ENCODE data around the gene CCNDBP1.

Gene CCNDBP1, protein sequence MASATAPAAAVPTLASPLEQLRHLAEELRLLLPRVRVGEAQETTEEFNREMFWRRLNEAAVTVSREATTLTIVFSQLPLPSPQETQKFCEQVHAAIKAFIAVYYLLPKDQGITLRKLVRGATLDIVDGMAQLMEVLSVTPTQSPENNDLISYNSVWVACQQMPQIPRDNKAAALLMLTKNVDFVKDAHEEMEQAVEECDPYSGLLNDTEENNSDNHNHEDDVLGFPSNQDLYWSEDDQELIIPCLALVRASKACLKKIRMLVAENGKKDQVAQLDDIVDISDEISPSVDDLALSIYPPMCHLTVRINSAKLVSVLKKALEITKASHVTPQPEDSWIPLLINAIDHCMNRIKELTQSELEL

DNA sequence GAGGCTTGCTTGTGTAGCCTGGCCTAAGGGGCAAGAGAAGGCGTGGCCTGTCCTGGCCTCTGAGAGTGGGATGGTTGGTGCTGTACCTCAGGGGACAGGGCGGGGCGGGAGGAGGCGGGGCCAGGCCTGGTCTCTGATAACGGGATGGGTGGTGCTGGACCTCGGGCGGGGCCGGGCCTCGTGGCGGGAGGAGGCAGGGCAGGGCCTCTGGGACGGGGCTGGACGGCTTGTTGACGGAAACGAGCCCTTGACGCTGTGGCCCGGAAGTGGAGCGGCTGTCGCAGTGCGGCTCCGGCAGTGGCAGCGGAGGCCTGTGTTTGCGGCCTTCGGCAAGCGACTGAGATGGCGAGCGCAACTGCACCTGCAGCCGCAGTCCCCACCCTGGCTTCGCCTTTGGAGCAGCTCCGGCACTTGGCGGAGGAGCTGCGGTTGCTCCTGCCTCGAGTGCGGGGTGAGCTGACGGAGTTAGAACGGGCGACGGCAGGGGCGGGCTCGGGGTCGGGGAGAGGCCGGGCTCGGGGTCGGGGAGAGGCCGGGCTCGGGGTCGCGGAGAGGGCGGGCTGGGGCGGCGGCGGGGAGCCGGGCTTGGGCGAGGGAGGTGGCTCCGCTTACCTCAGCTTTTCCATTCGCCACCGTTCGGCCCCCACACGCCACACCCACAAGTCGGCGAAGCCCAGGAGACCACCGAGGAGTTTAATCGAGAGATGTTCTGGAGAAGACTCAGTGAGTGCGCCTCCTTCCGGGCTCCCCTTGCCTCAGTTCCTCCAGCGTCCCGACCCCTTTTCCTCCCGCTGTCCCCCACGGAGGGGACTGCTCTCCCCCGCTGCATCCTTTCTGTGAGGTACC lies at the start of gene CCNDBP1:
Gene CCNDBP1 (plus strand): TSS at position 247 of the 846 bp plus-strand sequence. CDS start 96 bp downstream, at position 343.
- peak within 1 kb of the TSS; percentile 96 for H3K4me3 ChIP-seq
- DNase-seq (ENCODE audit: low spot score), result peak; percentile 95
- H3K27ac ChIP-seq, result peak within 1 kb of the TSS; percentile 82 to 98
- TF ChIP-seq, protein P1, sequence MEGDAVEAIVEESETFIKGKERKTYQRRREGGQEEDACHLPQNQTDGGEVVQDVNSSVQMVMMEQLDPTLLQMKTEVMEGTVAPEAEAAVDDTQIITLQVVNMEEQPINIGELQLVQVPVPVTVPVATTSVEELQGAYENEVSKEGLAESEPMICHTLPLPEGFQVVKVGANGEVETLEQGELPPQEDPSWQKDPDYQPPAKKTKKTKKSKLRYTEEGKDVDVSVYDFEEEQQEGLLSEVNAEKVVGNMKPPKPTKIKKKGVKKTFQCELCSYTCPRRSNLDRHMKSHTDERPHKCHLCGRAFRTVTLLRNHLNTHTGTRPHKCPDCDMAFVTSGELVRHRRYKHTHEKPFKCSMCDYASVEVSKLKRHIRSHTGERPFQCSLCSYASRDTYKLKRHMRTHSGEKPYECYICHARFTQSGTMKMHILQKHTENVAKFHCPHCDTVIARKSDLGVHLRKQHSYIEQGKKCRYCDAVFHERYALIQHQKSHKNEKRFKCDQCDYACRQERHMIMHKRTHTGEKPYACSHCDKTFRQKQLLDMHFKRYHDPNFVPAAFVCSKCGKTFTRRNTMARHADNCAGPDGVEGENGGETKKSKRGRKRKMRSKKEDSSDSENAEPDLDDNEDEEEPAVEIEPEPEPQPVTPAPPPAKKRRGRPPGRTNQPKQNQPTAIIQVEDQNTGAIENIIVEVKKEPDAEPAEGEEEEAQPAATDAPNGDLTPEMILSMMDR (IDR thresholded peaks at IDR 0.05), result peak; percentile 29

DNA sequence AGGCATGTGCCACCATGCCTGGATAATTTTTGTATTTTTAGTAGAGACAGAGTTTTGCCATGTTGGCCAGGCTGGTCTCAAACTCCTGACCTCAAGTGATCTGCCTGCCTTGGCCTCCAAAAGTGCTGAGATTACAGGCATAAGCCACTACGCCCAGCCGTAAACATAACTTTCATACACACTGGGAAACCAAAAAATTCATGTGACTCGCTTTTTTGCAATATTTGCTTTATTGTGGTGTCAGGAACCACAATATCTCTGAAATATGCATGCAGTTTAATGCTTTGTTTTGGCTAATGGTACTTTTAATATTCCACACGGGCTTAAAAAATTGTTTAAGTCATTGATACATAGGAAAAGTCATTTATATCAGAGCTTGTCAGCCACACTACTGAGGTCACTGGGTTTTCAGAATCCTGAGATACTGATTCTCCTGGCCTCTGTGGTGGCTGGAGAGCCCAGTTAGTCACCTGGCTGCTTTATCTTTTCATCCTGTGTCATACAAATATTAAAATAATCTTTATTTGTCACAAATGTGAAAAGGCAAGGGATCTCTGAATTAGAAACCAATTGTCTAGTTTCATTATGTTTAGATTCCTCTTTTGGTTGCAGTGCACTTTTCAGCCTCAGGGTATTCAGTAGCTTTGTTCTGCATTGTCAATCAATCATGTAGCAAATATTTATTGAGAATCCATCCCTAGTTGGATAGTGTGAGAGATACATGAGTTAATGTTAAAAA lies 41.8 kb upstream of the CCNDBP1 start:
- DNase-seq (ENCODE audit: low spot score), result no peak
- H3K27ac ChIP-seq, result no peak overlapping the region
- TF ChIP-seq, protein P1 (IDR thresholded peaks at IDR 0.05), result no peak
- no peak overlapping the region for H3K4me3 ChIP-seq

DNA sequence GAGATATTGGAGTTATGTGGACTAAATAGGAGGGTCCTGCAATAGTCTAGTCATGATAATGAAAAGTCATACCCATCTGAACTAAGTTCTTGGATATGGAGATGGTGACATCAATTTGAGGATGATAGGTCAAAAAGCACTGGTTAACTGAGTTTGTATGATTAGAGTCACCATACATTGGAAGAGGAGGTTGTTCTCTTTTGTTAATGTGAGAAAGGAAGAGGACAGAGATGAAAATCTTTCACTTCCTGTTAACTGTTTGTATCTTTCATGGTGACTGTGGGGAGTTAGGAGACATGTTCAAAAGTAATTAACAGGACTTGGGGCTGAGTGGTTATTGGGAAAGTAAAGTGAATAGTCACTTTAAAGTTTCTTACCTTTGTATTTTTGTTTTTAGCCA lies 40.7 kb upstream of the CCNDBP1 start:
- TF ChIP-seq, protein P1 (IDR thresholded peaks at IDR 0.05), result no peak
- no peak overlapping the region for H3K27ac ChIP-seq
- H3K4me3 ChIP-seq, result no peak overlapping the region
- DNase-seq (ENCODE audit: low spot score), result no peak

DNA sequence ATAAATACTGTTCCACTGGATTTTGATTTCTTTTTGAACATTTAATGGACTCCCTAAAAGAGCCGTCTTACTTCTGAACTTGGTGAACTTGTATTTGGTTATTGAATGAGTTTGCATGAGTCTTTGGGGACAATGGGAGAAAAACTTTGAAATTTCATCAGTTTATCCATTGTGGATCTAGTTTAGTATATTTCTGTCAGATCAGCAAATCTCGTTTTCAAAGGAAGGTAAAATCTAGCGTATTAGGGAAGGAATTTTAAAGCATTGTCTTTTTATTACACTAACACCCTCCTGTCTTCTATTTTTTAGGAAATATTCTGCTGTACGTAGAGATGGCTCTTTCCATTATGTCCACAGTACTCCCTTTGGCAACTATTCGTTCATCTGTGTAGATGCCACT lies 39.0 kb upstream of the CCNDBP1 start:
- no peak overlapping the region for H3K27ac ChIP-seq
- no peak for DNase-seq (ENCODE audit: low spot score)
- no peak overlapping the region for H3K4me3 ChIP-seq
- TF ChIP-seq, protein P1 (IDR thresholded peaks at IDR 0.05), result no peak

DNA sequence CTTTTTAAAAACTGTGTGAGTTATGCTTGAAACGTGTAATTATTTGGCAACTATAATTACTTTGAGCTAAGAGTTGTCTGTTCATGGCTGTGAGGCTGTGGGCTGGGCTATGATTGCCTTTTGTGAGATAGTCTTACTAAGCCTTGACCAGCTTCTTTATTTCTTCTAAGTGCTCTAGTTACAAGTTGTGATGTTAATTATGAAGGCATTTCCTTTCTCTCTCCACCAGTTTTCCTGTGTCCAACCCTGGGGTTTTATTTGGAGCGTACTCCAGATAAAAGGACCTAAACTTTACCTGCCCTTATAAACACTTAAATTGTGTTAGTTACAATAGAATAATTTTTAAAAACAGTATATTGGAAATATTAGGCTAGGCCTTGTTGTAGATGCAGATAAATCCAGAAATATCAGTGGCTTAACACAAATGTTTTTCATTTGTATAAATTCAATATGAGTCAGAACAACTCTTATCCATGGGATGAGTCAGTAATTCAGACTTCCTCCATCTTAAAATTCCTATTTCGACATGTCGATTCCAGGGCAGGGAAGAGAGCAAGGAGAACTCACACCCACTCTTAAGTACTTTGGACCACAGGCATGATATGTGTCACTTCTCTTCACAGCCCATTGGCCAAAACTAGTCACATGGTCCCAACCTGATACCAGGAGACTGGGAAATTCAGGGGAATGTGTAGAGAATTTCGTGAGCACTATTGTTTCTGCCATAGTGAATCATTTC lies 34.8 kb upstream of the CCNDBP1 start:
- DNase-seq (ENCODE audit: low spot score), result no peak
- Histone ChIP-seq H3K27ac (no peak overlapping the region), H3K4me3 (no peak overlapping the region)
- TF ChIP-seq, protein P1 (IDR thresholded peaks at IDR 0.05), result no peak

DNA sequence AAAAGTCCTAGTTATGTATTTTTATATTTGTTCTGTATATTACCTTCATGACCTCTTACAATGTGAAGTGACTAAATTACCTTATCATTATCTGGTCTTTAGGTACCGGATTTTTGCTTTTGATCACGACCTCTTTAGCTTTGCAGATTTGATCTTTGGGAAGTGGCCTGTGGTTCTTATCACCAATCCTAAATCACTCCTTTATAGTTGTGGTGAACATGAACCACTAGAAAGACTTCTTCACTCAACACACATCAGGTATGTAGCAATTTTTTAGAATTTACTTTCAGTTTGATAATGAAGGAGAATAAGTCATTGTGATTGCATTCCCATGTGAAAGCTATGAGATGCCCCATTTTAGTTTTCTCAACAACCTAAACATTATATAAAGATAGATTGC lies 33.5 kb upstream of the CCNDBP1 start:
- no peak for DNase-seq (ENCODE audit: low spot score)
- TF ChIP-seq, protein P1 (IDR thresholded peaks at IDR 0.05), result no peak
- Histone ChIP-seq H3K4me3 (no peak overlapping the region), H3K27ac (no peak overlapping the region)
